ENCODE data around the gene SMG9.
"Not testable (repeated sequence)": the region's sequence is repeated elsewhere in the genome, so short reads cannot be mapped to it uniquely, and the experiment has no call there.

SMG9 gene

GRCh38 chr19:43779147-43779819 is 24.5 kb upstream of the SMG9 start:
- no peak for DNase-seq

GRCh38 chr19:43778651-43779050 is 23.9 kb upstream of the SMG9 start:
- DNase-seq: no peak

- DNase-seq: peak; percentile 96
Observed at GRCh38 chr19:43777163-43777695, 22.5 kb upstream of the SMG9 start.

- DNase-seq: no peak
Observed at GRCh38 chr19:43776286-43776685, 21.5 kb upstream of the SMG9 start.

- DNase-seq: no peak
Observed at GRCh38 chr19:43775299-43775890, 20.6 kb upstream of the SMG9 start.

GRCh38 chr19:43774940-43775258 is 20.1 kb upstream of the SMG9 start:
- not testable (repeated sequence) for DNase-seq

- no peak for DNase-seq
Observed at GRCh38 chr19:43774103-43774939, 19.6 kb upstream of the SMG9 start.

- no peak for DNase-seq
Observed at GRCh38 chr19:43773725-43774102, 19.0 kb upstream of the SMG9 start.

GRCh38 chr19:43769256-43769655 is 14.5 kb upstream of the SMG9 start:
- DNase-seq: no peak

- DNase-seq: peak; percentile 87
Observed at GRCh38 chr19:43768273-43769050, 13.7 kb upstream of the SMG9 start.

GRCh38 chr19:43767818-43768217 is 13.1 kb upstream of the SMG9 start:
- DNase-seq: no peak

- DNase-seq: no peak
Observed at GRCh38 chr19:43767316-43767715, 12.6 kb upstream of the SMG9 start.

- no peak for DNase-seq
Observed at GRCh38 chr19:43766755-43767043, 11.9 kb upstream of the SMG9 start.

- DNase-seq: peak; percentile 100
Observed at GRCh38 chr19:43765109-43765876, 10.5 kb upstream of the SMG9 start.

- not testable (repeated sequence) for DNase-seq
Observed at GRCh38 chr19:43764684-43765083, 9.9 kb upstream of the SMG9 start.

- DNase-seq: peak; percentile 67
Observed at GRCh38 chr19:43763473-43763939, 8.7 kb upstream of the SMG9 start.

- DNase-seq: no peak
Observed at GRCh38 chr19:43762814-43763213, 8.1 kb upstream of the SMG9 start.

GRCh38 chr19:43760941-43761340 is 6.2 kb upstream of the SMG9 start:
- no peak for DNase-seq

- DNase-seq: peak; percentile 47
Observed at GRCh38 chr19:43759515-43759914, 4.8 kb upstream of the SMG9 start.

GRCh38 chr19:43755256-43755801 is 567 bp upstream of the SMG9 start:
- peak; percentile 90 for DNase-seq

GRCh38 chr19:43754253-43754502 is 584 bp downstream of the SMG9 start:
- no peak for DNase-seq

- no peak for DNase-seq
Observed at GRCh38 chr19:43752287-43752875, 2.4 kb downstream of the SMG9 start.

All from MV-4-11 (cell line).